ENCODE results near the gene PDZK1. TPM values are rescaled to one million over a fixed set of nuclear protein-coding genes. Genes with fewer than 3 reads are reported as not detected.

The PDZK1 gene
- total and polyA plus RNA-seq, 9 donors: 0.21 to 13.4 (median 0.83) TPM; not detected in 2

DNA sequence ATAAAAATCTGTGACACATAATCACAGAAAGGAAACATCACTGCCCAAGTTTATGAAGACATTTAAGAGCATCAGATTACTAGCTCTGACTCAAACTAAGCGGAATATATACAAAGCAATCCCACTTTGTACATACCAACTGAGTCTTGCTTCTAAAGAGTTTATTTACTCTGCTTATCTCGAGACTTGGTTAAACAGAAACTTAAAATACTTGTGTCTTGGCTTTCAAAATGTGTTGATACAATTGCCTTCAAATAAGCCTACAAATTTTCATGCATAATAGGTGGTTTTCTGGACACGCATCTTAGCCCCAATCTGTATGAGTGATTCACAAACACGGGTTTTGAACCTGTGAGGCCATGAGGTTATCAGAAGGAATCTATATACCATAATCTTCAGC is 33.1 kb upstream of the PDZK1 start:
- 14 to 42% (median 25%) methylated on average over 4 of the region's 4 CpGs for WGBS, 3 donors
- no peaks in the 10 kb centered on the region for H3K9me3 ChIP-seq

DNA sequence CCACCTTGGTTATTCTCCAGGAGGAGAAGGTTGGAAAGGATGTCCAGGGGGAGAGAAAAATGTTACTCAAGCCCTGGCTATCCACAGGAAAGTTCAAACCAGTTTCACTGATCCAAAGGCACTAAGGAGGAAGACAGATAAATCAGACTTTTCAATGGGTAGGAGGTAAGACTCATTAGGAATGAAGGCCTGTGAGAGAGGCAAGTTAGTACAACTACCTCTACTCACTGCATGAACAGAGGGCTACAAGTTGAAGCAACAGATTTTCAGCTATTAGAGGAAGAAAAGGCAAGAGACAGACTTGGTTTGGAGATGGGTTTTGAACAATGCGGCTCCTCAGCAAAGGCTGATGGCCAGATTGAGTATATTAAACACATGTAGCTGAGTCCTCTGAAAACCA is 29.0 kb upstream of the PDZK1 start:
- intact Hi-C loops (cut with DNase I): no loop called here
- Histone ChIP-seq H3K36me3 (no peaks in the 10 kb centered on the region), H3K4me1 (ENCODE audit: insufficient read depth) (no peaks in the 10 kb centered on the region), H3K9me3 (no peaks in the 10 kb centered on the region), H3K27me3 (no peaks in the 10 kb centered on the region), H3K27ac (no peak overlapping the region), H3K4me3 (no peak overlapping the region)
- 95 to 100% (median 100%) methylated on average over 1 of the region's 1 CpG for WGBS, 3 donors
- DNase-seq: no peak
- TF ChIP-seq, protein P1, sequence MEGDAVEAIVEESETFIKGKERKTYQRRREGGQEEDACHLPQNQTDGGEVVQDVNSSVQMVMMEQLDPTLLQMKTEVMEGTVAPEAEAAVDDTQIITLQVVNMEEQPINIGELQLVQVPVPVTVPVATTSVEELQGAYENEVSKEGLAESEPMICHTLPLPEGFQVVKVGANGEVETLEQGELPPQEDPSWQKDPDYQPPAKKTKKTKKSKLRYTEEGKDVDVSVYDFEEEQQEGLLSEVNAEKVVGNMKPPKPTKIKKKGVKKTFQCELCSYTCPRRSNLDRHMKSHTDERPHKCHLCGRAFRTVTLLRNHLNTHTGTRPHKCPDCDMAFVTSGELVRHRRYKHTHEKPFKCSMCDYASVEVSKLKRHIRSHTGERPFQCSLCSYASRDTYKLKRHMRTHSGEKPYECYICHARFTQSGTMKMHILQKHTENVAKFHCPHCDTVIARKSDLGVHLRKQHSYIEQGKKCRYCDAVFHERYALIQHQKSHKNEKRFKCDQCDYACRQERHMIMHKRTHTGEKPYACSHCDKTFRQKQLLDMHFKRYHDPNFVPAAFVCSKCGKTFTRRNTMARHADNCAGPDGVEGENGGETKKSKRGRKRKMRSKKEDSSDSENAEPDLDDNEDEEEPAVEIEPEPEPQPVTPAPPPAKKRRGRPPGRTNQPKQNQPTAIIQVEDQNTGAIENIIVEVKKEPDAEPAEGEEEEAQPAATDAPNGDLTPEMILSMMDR (IDR thresholded peaks at IDR 0.05): no peak
- TF ChIP-seq POLR2A (IDR thresholded peaks at IDR 0.05) (no peak), EP300 (IDR thresholded peaks at IDR 0.05) (no peak)

More for the DNA sequence above, 33.1 kb upstream of the PDZK1 start:
- no peaks in the 10 kb centered on the region for H3K27me3 ChIP-seq
- H3K4me3 ChIP-seq: no peak overlapping the region
- no peak overlapping the region for H3K27ac ChIP-seq
- H3K36me3 ChIP-seq: no peaks in the 10 kb centered on the region
- DNase-seq: no peak
- H3K4me1 ChIP-seq (ENCODE audit: insufficient read depth): no peaks in the 10 kb centered on the region
- intact Hi-C loops (cut with DNase I): no loop called here
- TF ChIP-seq EP300 (IDR thresholded peaks at IDR 0.05): no peak
- TF ChIP-seq, protein P1 (IDR thresholded peaks at IDR 0.05): no peak
- TF ChIP-seq POLR2A (IDR thresholded peaks at IDR 0.05): no peak

DNA sequence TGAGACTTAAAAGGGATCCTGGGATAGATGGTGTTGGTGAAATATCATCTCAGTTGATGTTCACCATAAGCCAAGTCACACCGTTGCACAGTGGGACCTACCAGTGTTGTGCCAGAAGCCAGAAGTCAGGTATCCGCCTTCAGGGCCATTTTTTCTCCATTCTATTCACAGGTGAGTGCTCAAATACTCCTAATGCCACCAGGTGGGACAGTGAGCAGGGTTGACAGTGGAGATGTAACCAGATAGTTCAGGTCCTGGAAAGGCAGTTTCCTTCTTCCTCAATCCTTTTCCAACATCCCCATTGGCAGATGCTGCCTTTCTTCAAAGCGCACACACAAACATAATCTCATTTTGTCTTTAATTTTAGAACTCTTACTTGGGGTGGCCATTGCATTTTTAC is 23.7 kb upstream of the PDZK1 start:
- intact Hi-C loops (cut with DNase I): no loop called here
- H3K36me3 ChIP-seq: no peaks in the 10 kb centered on the region
- H3K9me3 ChIP-seq: no peaks in the 10 kb centered on the region
- no peak overlapping the region for H3K27ac ChIP-seq
- 94 to 95% (median 95%) methylated on average over 3 of the region's 3 CpGs for WGBS, 3 donors
- no peaks in the 10 kb centered on the region for H3K27me3 ChIP-seq
- no peak for DNase-seq
- TF ChIP-seq POLR2A (IDR thresholded peaks at IDR 0.05) (no peak), EP300 (IDR thresholded peaks at IDR 0.05) (no peak)
- TF ChIP-seq, protein P1 (IDR thresholded peaks at IDR 0.05): no peak
- H3K4me3 ChIP-seq: no peak overlapping the region
- H3K4me1 ChIP-seq (ENCODE audit: insufficient read depth): no peaks in the 10 kb centered on the region

DNA sequence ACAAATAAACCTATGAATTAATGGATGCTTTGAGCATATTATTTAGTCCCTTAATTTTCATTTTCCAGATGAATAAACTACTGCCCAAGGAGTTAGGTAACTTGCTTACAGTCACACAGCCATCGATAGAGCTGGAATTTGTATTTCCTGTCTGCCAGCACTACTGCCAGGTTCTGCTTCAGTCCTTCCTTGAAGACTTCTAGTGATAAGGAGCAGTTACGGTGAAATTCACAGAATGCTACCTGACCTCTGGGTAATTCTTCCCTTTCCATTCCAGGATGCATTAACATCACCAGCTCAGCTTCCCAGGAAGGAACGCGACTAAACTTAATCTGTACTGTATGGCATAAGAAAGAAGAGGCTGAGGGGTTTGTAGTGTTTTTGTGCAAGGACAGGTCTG is 23.3 kb upstream of the PDZK1 start:
- WGBS, 3 donors: 87 to 89% (median 88%) methylated on average over 4 of the region's 4 CpGs
- intact Hi-C loops (cut with DNase I): no loop called here
- Histone ChIP-seq H3K36me3 (no peaks in the 10 kb centered on the region), H3K27me3 (no peaks in the 10 kb centered on the region), H3K4me3 (no peak overlapping the region), H3K27ac (no peak overlapping the region), H3K4me1 (ENCODE audit: insufficient read depth) (no peaks in the 10 kb centered on the region), H3K9me3 (no peaks in the 10 kb centered on the region)
- DNase-seq: no peak
- TF ChIP-seq EP300 (IDR thresholded peaks at IDR 0.05): no peak
- no peak for TF ChIP-seq POLR2A (IDR thresholded peaks at IDR 0.05)
- TF ChIP-seq, protein P1 (IDR thresholded peaks at IDR 0.05): no peak

Measured in ovary (tissue), 9 donors.